Measurements from ENCODE around the gene HPN. TPM values are rescaled to one million over a fixed set of nuclear protein-coding genes. Genes with fewer than 3 reads are reported as not detected.

HPN gene
- total and polyA plus RNA-seq, 2 of the 13 experiments (the other 11 are each of a cell fraction or from before 2014, with no cell fraction given) = 46.7 to 261 TPM

GRCh38 chr19:35011737-35012682, 29.5 kb upstream of the HPN start:
- CTCF ChIA-PET (ENCODE audit: low intra/inter-chr PET ratio, low total read pairs) = interaction anchor here (1.0 to 3.4 kb wide), 3 partner anchors 10 to 39 kb away, joined by 3 to 99 read pairs (median 4); no protein-coding TSS in a partner anchor

GRCh38 chr19:35013041-35013819, 28.3 kb upstream of the HPN start:
- DNase-seq (ENCODE audit: low spot score) (peak; percentile 48), FAIRE-seq (peak; percentile 23), ATAC-seq (peak; percentile 73)
- Histone ChIP-seq H4K20me1 (ENCODE audit: insufficient read depth, low read length) (peaks cover 13% of the 10 kb centered on the region; the same call in 1 of the 2 replicates), H3K36me3 (replicated peaks in 1 of 2; ENCODE audit: control insufficient read depth in 1 of 2, insufficient read depth in 2 of 2, low read length in 2 of 2) (peaks cover 28 to 68% of the 10 kb centered on the region in 2 experiments), H3K4me3 (replicated peaks in 1 of 3; ENCODE audit: insufficient read depth in 1 of 3, low read depth in 2 of 3, low read length in 3 of 3) (no peak overlapping the region), H2AFZ (ENCODE audit: low read length) (no peak overlapping the region), H3K27ac (ENCODE audit: extremely low read length, insufficient read depth, low read length) (no peak overlapping the region), H3K79me2 (ENCODE audit: insufficient read depth, low read length) (no peaks in the 10 kb centered on the region), H3K4me2 (ENCODE audit: low read depth, low read length) (no peak overlapping the region), H3K27me3 (ENCODE audit: control insufficient read depth in 1 of 2, insufficient read depth in 2 of 2, low read length in 2 of 2) (no peaks in the 10 kb centered on the region), H3K9ac (ENCODE audit: insufficient read depth, low read depth, low read length) (no peak overlapping the region), H3K9me3 (ENCODE audit: low read length) (no peaks in the 10 kb centered on the region), H3K4me1 (ENCODE audit: insufficient read depth, low read length) (0 out of 2 replicates have a peak, but pooled peaks cover 9% of the 10 kb centered on the region)
- in situ Hi-C loops (cut with HindIII; ENCODE audit: extremely low pct_ligation_motif_present, low pct_unique_long_range_greater_than_20kb) = loop anchor here (5.0 kb wide), 1 partner anchor 41 kb away; no protein-coding TSS in a partner anchor
- CTCF ChIA-PET (ENCODE audit: low intra/inter-chr PET ratio, low total read pairs) = interaction anchor here (1.0 to 3.4 kb wide), 3 partner anchors 11 to 40 kb away, joined by 3 to 99 read pairs (median 4); no protein-coding TSS in a partner anchor
- POLR2A ChIA-PET = interaction anchor here (0.5 to 1.6 kb wide), 3 partner anchors 18 to 39 kb away, joined by 3 to 4 read pairs (median 4); partner anchors contain the start of gene HPN
- intact Hi-C loops (cut with micrococcal nuclease; ENCODE audit: unreplicated experiment) = loop anchor here (1.0 kb wide), 1 partner anchor 40 kb away; no protein-coding TSS in a partner anchor
- 89% methylated on average over 27 of the region's 32 CpGs for WGBS (ENCODE audit: low lambda C conversion rate)
- BruUV-seq (replicated peaks) = no TSS peak
- peak; percentile 48; the same call in 1 of the 2 replicates for TF ChIP-seq POLR2G (IDR thresholded peaks at IDR 0.05; ENCODE audit: low read depth, low read length)
- no peak for TF ChIP-seq HOXA7 (CRISPR knock-in tag; IDR thresholded peaks at IDR 0.05)
- TF ChIP-seq ZNF263 (CRISPR knock-in tag; IDR thresholded peaks at IDR 0.05) = peak; percentile 35; the same call in 1 of the 2 replicates
- TF ChIP-seq ZNF326 (CRISPR knock-in tag; IDR thresholded peaks at IDR 0.05; ENCODE audit: borderline replicate concordance) = no peak
- TF ChIP-seq ZNF564 (CRISPR knock-in tag; IDR thresholded peaks at IDR 0.05) = no peak
- no peak for TF ChIP-seq PPARG (CRISPR knock-in tag; conservative IDR thresholded peaks at IDR 0.05)
- TF ChIP-seq CBX5 (CRISPR knock-in tag; IDR thresholded peaks at IDR 0.05; ENCODE audit: borderline replicate concordance) = no peak
- TF ChIP-seq RBM39 (IDR thresholded peaks at IDR 0.05; ENCODE audit: low read depth, low read length, poor library complexity, severe bottlenecking) = no peak
- TF ChIP-seq ZNF713 (CRISPR knock-in tag; IDR thresholded peaks at IDR 0.05) = peak; percentile 68; the same call in 1 of the 2 replicates
- TF ChIP-seq NR0B2 (CRISPR knock-in tag; IDR thresholded peaks at IDR 0.05) = 0 out of 2 replicates have a peak, but pooled peaks have one; percentile 13
- TF ChIP-seq GFI1 (CRISPR knock-in tag; IDR thresholded peaks at IDR 0.05; ENCODE audit: borderline replicate concordance) = no peak
- TF ChIP-seq MTF2 (CRISPR knock-in tag; IDR thresholded peaks at IDR 0.05; ENCODE audit: borderline replicate concordance) = no peak

More at GRCh38 chr19:35011737-35012682, 29.5 kb upstream of the HPN start:
- H3K79me2 ChIP-seq (ENCODE audit: insufficient read depth, low read length) = no peaks in the 10 kb centered on the region
- H3K36me3 ChIP-seq (replicated peaks in 1 of 2; ENCODE audit: control insufficient read depth in 1 of 2, insufficient read depth in 2 of 2, low read length in 2 of 2) = peaks cover 25 to 59% of the 10 kb centered on the region in 2 experiments
- H3K27ac ChIP-seq (ENCODE audit: extremely low read length, insufficient read depth, low read length) = no peak overlapping the region
- intact Hi-C loops (cut with micrococcal nuclease; ENCODE audit: unreplicated experiment) = no loop called here
- ATAC-seq = no peak
- no peaks in the 10 kb centered on the region for H3K9me3 ChIP-seq (ENCODE audit: low read length)
- DNase-seq (ENCODE audit: low spot score) = no peak
- WGBS (ENCODE audit: low lambda C conversion rate) = 94% methylated on average over 15 of the region's 18 CpGs
- no peak overlapping the region for H3K4me3 ChIP-seq (replicated peaks in 1 of 3; ENCODE audit: insufficient read depth in 1 of 3, low read depth in 2 of 3, low read length in 3 of 3)
- H2AFZ ChIP-seq (ENCODE audit: low read length) = no peak overlapping the region
- POLR2A ChIA-PET = no interaction called here
- no peak for FAIRE-seq
- no peaks in the 10 kb centered on the region for H3K27me3 ChIP-seq (ENCODE audit: control insufficient read depth in 1 of 2, insufficient read depth in 2 of 2, low read length in 2 of 2)
- no peak overlapping the region for H3K9ac ChIP-seq (ENCODE audit: insufficient read depth, low read depth, low read length)
- H4K20me1 ChIP-seq (ENCODE audit: insufficient read depth, low read length) = peaks cover 14% of the 10 kb centered on the region; the same call in 1 of the 2 replicates
- H3K4me2 ChIP-seq (ENCODE audit: low read depth, low read length) = no peak overlapping the region
- in situ Hi-C loops (cut with HindIII; ENCODE audit: extremely low pct_ligation_motif_present, low pct_unique_long_range_greater_than_20kb) = loop anchor here (5.0 kb wide), 1 partner anchor 40 kb away; no protein-coding TSS in a partner anchor
- TSS peak; percentile 14 for BruUV-seq (replicated peaks)
- peaks cover 14% of the 10 kb centered on the region for H3K4me1 ChIP-seq (ENCODE audit: insufficient read depth, low read length)
- TF ChIP-seq ZBTB38 (CRISPR knock-in tag; IDR thresholded peaks at IDR 0.05) (0 out of 2 replicates have a peak, but pooled peaks have one; percentile 14), POLR2G (IDR thresholded peaks at IDR 0.05; ENCODE audit: low read depth, low read length) (0 out of 2 replicates have a peak, but pooled peaks have one; percentile 40), SMARCE1 (IDR thresholded peaks at IDR 0.05; ENCODE audit: borderline replicate concordance) (no peak), ZNF768 (CRISPR knock-in tag; IDR thresholded peaks at IDR 0.05) (peak; percentile 36; the same call in 1 of the 2 replicates), ZZZ3 (CRISPR knock-in tag; IDR thresholded peaks at IDR 0.05; ENCODE audit: borderline replicate concordance) (no peak), POLR2A (IDR thresholded peaks at IDR 0.05; ENCODE audit: insufficient read depth in 1 of 2, low read depth in 2 of 2, low read length in 2 of 2) (peak in 1 of 2 experiments; percentile 33; a peak in 1 of 4 replicates)
